GM19099 (cell line): ENCODE measurements around the gene GPR183.

Experiments used
- POLR2A ChIP-seq: IDR thresholded peaks from 3 replicates; pipeline ENCODE4 v1.6.1; 2011; ENCODE audit warnings: low read depth; ENCODE audit not compliant: insufficient read length; ENCODE audit errors: extremely low read depth

Gene GPR183

GRCh38 chr13:99260216-99260615 is 47.0 kb downstream of the GPR183 start:
- TF ChIP-seq POLR2A, result no peak

GRCh38 chr13:99258946-99259345 is 48.3 kb downstream of the GPR183 start:
- no peak for TF ChIP-seq POLR2A

GRCh38 chr13:99258210-99258860 is 48.9 kb downstream of the GPR183 start, which contains the start of gene GPR18:
Gene GPR18 (minus strand): TSS chr13:99258379. CDS start chr13:99255872, 2,507 bp downstream.
- TF ChIP-seq POLR2A, result no peak

- no peak for TF ChIP-seq POLR2A
These were observed 49.9 kb downstream of the GPR183 start for GRCh38 chr13:99257291-99257690.

GRCh38 chr13:99256709-99257108 is 50.5 kb downstream of the GPR183 start:
- TF ChIP-seq POLR2A, result no peak

GRCh38 chr13:99256283-99256682 is 50.9 kb downstream of the GPR183 start:
- no peak for TF ChIP-seq POLR2A

- TF ChIP-seq POLR2A, result no peak
These were observed 51.9 kb downstream of the GPR183 start for GRCh38 chr13:99255271-99255670.

GRCh38 chr13:99254830-99255229 is 52.4 kb downstream of the GPR183 start:
- no peak for TF ChIP-seq POLR2A

- no peak for TF ChIP-seq POLR2A
These were observed 55.3 kb downstream of the GPR183 start for GRCh38 chr13:99251921-99252320.

- no peak for TF ChIP-seq POLR2A
These were observed 56.0 kb downstream of the GPR183 start for GRCh38 chr13:99250982-99251825.

GRCh38 chr13:99246100-99246499 is 61.1 kb downstream of the GPR183 start:
- TF ChIP-seq POLR2A, result no peak
